IPS DF 4.7 (cell line): ENCODE data around the gene IKBKG.
"Not testable (repeated sequence)": the region's sequence is repeated elsewhere in the genome, so short reads cannot be mapped to it uniquely, and the experiment has no call there.

Source experiments
- DNase-seq: peaks from one replicate; pipeline ENCODE4 v3.0.0-alpha.2; 2013; ENCODE audit warnings: low spot score; ENCODE audit errors: extremely low read depth

IKBKG gene

GRCh38 chrX:154547245-154548027, at the start of gene IKBKG:
Gene IKBKG, plus strand, starts transcription at chrX:154547620. Its CDS starts 4,383 bp downstream, at chrX:154552003.
- no peak for DNase-seq

- not testable (repeated sequence) for DNase-seq
These were observed 46.0 kb upstream of the IKBKG start for GRCh38 chrX:154501423-154501822.

DNA sequence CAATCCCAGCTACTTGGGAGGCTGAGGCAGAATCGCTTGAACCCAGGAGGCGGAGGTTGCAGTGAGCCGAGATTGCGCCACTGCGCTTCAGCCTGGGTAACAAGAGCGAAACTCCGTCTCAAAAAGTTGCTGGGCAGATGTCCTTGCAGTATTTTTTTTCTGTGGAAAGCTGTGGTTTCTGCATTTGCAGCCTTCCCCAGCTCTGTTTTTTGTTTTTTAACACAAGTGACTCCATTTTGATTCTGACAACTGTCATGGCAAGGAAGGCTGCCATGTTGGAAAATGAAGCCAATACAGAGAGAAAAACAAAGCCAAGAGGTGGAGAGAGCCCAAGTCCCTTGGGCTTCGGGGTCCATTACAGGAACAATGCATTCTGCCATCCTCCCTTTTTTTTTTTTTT, 45.3 kb upstream of the IKBKG start:
- no peak for DNase-seq

DNA sequence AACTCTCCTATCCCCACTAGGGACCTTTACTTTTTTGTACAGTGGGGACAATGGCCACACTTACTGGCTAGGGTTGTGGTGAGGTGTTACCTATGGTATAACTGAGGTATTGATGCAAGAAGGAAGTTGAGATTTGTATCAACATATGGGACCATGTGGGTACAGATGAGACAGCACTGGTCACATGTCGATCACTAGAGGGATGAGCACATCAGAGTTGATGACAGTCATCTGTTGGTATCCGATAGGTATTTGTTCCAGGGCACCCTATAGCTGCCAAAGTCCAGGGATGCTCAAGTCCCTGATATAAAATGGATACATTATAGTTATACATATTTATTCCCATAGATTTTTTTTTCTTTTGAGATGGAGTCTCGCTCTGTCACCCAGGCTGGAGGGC, 44.4 kb upstream of the IKBKG start:
- DNase-seq: no peak

DNA sequence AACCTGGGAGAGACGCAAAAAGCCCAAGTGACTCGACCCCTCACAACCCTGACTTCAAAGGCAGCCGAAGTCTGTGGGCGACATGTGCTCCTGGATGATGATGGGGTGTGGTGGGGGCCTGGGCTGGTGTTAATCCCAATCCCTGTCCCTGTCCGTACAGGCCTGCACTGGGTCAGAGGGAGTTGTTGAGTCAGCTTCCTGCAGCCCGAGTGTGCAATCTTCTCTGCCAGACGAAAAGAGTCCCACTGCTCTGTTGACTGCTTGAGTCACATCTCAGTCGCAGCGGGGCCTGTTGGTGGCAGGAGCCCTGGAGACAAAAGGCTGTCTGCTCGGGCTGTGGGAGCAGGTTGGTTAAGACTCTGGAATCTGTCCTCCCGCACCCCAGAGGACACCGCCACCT, 41.7 kb upstream of the IKBKG start:
- no peak for DNase-seq

- no peak for DNase-seq
These were observed 40.7 kb upstream of the IKBKG start for GRCh38 chrX:154506483-154507332.

GRCh38 chrX:154507673-154508383, 39.6 kb upstream of the IKBKG start:
- no peak for DNase-seq

DNA sequence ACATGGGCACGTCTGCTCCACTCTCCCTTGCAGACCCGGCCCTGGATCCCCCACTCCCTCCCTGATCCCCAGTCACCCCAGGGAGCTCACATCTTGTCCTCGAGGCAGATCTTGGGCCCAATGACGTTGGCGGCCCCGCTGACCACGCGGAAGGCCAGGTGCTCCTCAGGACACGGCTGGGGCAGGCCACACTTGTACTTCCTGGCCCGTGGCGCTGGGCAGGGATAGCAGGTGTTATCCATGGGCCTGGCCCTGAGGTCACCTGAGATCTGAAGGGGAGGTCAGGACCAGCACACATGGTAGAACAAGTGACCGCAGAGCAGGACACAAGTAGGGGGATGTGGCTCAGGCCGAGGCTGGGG, 39.1 kb upstream of the IKBKG start:
- no peak for DNase-seq

- DNase-seq: no peak
These were observed 38.0 kb upstream of the IKBKG start for GRCh38 chrX:154509455-154509854.

DNA sequence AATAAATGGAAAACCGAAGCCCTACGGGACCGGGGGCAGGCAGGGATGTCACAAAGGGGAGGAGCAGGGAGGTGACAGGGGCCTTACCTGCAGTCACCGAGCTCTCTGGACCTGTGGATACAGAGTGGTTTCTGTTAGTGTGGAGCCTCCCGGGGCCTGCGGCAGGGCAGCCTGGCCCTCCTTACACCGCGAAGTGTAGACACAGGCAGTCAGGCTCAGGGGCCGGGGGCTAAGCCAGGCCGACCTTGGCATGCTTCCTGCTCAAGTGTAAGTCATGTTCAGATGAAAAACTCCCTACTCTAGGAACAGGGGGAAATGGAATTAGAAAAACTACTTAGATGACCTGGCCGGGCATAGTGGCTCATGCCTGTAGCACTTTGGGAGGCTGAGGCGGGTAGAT, 35.7 kb upstream of the IKBKG start:
- no peak for DNase-seq

DNA sequence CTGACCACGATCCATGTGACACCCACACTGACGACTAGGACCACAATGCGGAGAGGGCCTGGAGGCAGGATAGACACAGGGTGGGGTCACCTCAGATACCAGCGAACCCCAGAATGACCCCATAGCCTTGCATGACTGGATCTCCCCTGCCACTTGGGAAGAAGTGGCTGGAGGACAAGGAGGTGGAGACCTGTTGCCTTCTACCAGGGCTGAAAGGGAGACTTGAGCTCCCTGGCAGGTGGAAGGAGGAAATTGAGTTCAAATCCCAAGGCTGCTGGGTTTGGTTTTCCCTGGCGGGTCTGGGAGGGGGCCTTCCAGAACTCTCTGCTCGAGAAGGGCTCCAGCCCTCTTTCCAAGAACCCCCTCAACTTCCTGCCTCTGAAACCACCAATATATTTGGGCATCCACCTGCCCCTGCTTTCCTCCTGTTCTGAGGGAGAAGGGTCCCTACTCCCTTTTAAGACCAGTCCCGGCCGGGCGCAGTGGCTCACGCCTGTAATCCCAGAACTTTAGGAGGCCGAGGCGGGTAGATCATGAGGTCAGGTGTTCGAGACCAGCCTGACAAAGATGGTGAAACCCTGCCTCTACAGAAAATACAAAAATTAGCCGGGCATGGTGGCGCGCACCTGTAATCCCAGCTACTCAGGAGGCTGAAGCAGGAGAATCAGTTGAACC, 34.4 kb upstream of the IKBKG start:
- DNase-seq: no peak

DNA sequence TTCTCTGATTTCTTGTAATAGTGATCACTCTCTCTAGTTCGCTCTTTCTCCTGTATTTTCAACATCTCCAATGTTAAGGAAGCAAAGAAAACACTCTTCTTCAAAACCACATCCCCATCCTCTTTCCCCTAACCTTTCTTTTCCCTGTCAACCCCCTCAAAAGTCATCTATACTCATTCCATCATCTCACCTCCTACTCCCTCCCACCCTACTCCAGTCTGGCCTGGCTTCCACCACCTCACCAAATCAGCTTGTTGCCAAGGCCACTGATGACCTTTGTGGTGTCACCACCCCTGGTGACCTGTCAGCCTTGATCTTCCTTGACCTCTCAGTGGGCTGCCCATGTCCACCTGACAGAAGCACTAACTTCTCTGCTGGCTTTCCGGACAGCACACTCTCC, 33.7 kb upstream of the IKBKG start:
- no peak for DNase-seq

- DNase-seq: no peak
These were observed 32.1 kb upstream of the IKBKG start for GRCh38 chrX:154515090-154515965.

GRCh38 chrX:154515966-154516655, 31.3 kb upstream of the IKBKG start, which contains the start of gene FAM3A:
Gene FAM3A, minus strand, starts transcription at chrX:154516232. Its CDS starts 460 bp downstream, at chrX:154515772.
- DNase-seq: no peak

- DNase-seq: no peak
These were observed 30.7 kb upstream of the IKBKG start for GRCh38 chrX:154516656-154517100.

DNA sequence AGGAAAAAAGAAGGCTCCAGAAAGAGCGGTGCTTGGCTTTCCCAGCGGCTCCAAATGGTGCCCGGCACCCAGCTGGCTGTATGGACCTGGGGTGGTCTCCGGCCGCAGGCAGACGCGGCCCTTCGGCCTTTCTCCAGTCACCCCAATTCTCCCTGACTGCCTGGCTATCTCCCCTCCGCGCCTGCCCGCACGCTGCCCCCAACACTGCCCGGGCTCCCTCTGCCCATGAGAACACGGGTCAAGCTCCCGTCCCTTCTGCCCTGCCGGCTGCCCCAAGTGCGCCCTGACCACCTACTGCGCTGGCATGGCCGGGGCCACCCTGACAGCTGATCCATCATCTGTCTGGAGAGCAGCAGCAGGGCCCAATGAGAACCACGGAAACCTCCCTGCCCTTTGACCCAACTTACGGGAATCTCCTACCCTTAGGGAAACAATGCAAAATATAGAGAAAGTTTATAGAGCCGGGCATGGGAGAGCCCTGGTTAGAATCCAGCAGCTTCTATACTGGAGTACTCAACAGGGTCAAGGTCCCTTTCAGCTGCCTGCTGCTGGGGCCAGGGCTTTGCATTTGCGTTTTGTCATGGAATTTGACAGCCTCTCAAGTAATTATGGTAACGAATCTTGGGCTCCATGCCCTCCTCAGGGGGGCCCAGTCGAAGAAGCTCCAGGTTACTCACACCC, 30.2 kb upstream of the IKBKG start:
- no peak for DNase-seq

GRCh38 chrX:154519389-154519788, 28.0 kb upstream of the IKBKG start:
- no peak for DNase-seq

DNA sequence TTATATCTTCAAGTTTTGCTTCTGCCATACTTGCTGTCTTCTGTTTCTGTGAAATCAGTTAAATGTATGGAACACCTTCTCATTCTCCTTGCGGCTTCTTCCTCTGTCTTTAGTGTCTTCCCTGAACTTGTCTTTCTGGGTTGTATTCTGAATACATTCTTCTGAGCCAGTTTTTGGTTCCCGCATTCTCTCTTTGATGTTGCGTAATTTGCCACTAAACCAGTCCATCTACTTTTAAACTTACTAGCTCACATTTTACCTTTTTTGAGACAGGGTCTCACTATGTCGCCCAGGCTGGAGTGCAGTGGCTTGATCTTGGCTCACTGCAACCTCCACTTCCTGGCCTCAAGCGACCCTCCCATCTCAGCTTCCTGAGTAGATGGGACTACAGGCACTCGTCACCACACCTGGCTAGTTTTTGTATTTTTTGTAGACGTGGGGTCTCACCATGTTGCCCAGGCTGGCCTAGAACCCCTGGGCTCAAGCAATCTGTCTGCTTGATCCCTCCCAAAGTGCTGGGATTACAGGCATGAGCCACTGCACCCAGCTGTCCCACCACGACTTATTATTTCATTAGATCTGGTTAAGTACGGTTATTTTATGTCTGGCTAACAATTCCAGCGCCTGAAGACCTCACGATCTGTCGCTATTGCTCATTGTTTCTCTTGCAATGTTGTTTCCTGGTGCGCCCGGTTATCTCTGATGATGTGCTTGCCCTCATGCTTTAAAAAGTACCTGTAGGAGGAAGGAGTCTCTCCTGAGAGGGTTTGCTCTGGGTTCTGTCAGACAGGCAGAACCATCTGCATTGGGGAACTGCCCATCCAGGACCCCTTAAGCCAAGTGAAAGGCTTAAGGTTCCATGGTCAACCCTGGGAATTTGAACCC, 21.6 kb upstream of the IKBKG start:
- no peak for DNase-seq
